Epithelial cell of proximal tubule (primary cell): Measurements from ENCODE around the gene SORCS2. TPM values are rescaled to one million over a fixed set of nuclear protein-coding genes. Genes with fewer than 3 reads are reported as not detected.

Experiments used
- DNase-seq: peaks from one replicate; pipeline ENCODE4 v3.0.0-alpha.2; 2011; ENCODE audit warnings: low read depth
- H3K4me3 ChIP-seq: 2 replicates; pipeline ENCODE4 v1.5.1; 2011; ENCODE audit warnings: low read depth, mild to moderate bottlenecking, low read length
- total RNA-seq: library from RNA; depleted of rRNA; stranded (reverse); fragments of >200 nt; gene quantifications from 2 replicates; pipeline ENCODE4 v1.2.3, GENCODE V29; 2015
- TF ChIP-seq, protein P1 (sequence below): conservative IDR thresholded peaks from 2 replicates; pipeline ENCODE4 v1.5.1; 2012; ENCODE audit warnings: low read depth, mild to moderate bottlenecking, low read length

Gene SORCS2
- total RNA-seq, 1 donor from 2014 or later, result 0.29 TPM

DNA sequence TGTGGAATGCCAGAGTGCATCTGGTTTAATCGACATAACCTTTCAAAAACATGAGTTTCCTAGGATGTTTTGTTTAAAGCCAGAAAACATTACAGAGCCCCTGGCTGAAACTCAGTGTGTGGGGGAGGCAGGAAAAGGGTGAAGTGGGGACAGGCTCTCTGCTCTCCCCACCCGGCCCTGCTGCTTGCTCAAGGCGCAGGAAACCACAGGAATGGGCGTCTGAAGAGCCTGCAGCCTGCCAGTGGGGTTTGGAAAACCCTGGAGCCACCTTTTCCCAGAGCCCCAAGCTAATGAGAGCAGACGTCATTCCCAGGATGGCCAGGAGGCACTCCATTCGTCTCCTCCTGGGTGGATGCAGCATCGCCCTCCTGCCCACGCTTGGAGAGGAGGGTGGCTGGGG, 506.7 kb downstream of the SORCS2 start:
- H3K4me3 ChIP-seq, result no peak overlapping the region
- TF ChIP-seq, protein P1, sequence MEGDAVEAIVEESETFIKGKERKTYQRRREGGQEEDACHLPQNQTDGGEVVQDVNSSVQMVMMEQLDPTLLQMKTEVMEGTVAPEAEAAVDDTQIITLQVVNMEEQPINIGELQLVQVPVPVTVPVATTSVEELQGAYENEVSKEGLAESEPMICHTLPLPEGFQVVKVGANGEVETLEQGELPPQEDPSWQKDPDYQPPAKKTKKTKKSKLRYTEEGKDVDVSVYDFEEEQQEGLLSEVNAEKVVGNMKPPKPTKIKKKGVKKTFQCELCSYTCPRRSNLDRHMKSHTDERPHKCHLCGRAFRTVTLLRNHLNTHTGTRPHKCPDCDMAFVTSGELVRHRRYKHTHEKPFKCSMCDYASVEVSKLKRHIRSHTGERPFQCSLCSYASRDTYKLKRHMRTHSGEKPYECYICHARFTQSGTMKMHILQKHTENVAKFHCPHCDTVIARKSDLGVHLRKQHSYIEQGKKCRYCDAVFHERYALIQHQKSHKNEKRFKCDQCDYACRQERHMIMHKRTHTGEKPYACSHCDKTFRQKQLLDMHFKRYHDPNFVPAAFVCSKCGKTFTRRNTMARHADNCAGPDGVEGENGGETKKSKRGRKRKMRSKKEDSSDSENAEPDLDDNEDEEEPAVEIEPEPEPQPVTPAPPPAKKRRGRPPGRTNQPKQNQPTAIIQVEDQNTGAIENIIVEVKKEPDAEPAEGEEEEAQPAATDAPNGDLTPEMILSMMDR, result no peak
- no peak for DNase-seq

DNA sequence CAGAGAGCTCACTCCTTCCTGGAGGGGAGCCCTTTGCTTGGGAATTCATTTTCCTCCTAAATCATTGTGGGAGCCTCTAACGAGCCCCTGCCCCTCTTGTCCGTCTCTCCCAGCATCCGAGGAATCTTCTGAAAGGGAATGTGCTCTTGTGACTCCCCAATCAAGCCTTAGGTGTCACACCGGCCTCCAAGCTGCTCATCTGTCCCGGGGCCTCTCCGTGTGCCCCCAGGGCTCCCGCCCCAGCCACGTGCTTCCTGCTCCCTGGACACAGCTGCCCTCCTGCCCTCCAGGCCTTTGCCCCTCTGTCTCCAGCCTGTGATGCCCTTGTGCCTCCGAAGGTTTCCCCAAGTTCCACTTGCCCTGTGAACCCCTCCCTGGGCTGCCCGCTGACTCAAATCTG, 507.5 kb downstream of the SORCS2 start:
- TF ChIP-seq, protein P1, result no peak
- no peak overlapping the region for H3K4me3 ChIP-seq
- DNase-seq, result no peak

DNA sequence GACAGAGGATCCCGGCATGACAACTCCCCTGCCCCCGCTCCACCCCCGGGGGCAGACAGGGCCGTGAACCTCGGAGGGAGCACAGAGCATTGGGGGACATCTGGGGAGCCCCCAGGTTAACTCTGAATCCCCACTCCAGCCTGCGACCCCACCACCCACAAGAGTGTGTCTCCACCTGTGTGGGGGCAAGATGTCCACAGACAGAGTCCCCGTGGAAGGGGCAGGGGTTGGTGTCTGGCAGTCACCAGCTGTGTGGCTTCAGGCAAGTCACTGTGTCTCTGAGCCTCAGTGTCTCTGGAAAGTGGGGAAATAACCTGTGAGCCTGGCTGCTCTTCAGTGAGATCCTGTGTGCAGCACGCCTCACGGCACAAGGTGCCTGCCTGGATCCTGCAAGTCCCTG, 508.3 kb downstream of the SORCS2 start:
- TF ChIP-seq, protein P1, result no peak
- DNase-seq, result no peak

DNA sequence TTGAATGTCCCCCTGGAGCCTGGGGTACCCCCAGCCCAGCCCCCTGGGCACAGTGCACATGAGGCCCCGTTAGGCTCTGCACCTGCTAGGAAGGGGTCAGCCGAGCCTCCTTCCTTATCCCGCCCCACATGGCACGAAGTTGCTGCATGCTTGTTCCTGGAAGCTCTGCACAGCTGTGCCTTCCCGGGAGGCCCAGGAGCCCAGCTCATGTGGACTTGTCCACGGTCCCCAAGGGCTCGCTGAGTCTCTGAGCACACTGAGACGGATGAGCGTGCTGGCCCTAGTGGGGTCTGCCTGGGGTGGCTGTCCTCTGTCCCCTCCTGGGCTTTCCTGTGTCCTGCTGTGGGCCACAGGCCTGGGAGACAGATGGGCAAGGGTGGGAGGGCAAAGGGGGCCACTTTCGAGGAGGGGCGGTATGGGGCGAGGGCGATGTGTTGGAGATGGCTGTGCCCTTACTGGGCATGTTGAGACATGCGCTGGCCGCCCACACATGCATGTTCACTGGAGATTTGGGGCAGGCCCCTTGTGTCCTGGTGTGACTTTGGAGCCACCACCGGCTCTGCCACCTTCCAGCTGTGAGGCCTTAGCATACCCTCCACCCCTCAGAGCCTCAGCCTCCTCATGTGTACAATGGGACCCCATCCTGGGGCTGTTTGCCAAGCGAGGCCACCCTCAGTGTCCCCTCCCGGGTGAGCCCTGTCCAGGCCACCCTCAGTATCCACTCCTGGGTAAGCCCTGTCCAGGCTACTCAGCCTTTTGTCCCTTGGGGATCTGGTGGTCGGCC, 509.7 kb downstream of the SORCS2 start:
- DNase-seq, result no peak
- no peak overlapping the region for H3K4me3 ChIP-seq
- TF ChIP-seq, protein P1, result no peak

More for the DNA sequence above, 508.3 kb downstream of the SORCS2 start:
- no peak overlapping the region for H3K4me3 ChIP-seq

DNA sequence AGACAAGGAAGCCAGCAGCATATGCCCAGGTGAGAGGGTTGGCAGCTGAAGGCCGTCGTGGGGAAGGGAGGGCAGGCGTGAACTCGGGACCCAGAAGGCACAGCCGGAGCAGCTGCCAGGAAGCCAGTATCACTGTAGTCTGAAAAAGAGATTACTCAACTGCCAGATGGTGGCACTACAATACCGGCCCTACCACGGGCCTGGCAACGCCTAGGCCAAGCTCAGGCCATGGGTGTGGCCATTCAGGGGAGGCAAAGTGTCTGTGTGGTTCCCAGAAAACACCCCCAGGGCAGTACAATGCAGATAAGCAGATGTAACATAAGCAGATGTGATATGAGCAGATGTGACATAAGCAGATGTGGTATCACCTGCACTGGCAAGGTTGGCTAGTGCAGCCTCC, 511.4 kb downstream of the SORCS2 start:
- DNase-seq, result no peak
- TF ChIP-seq, protein P1, result no peak
- no peak overlapping the region for H3K4me3 ChIP-seq

DNA sequence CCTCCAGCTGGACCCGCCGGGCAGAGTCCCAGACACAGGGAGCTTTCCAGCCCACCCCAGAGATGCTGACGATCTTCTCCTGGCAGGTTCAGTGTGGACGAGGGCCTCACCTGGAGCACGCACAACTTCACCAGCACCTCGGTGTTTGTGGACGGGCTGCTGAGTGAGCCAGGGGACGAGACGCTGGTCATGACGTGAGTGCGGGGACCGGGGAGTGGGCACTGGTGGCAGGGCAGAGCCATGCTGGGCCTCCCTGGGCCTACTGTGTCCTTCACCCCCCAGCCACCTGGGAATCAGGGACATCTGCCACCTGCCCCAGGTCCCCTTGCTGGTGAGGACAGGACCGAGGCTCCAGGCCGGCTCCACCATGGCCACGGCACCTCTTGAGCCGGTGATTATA, 511.8 kb downstream of the SORCS2 start:
- no peak overlapping the region for H3K4me3 ChIP-seq
- TF ChIP-seq, protein P1, result no peak
- no peak for DNase-seq

DNA sequence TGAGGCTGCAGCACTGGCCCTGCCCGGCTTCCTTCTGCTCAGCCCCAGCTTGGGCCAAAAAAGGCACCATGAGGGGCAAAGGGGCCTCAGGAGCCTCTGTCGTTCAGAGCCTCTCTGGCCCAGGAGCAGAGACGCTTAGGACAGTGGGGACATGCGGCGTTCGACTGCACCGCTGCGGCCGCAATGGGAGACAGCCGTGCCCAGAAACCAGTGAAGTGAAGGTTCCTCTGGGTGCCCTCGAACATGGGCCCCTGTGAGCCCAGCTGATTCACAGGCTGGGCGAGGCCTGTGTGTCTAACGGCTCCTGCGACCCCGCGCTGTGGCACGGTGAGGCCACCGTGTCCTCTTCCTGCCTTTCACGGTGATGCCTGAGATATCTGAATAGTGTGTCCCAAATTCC, 512.3 kb downstream of the SORCS2 start:
- no peak for DNase-seq
- H3K4me3 ChIP-seq, result no peak overlapping the region
- TF ChIP-seq, protein P1, result no peak
